Muscle of arm (tissue), 14 donors: Measurements from ENCODE around the gene ELP4. TPM values are rescaled to one million over a fixed set of nuclear protein-coding genes. Genes with fewer than 3 reads are reported as not detected.
A peak's percentile ranks its signal among the peaks of the same experiment; 100 is the strongest.
"Not testable (repeated sequence)": the region's sequence is repeated elsewhere in the genome, so short reads cannot be mapped to it uniquely, and the experiment has no call there.

ENCODE experiments used
- DNase-seq: peaks from one replicate; pipeline ENCODE4 v3.0.0-alpha.2; 2013
- long read RNA-seq, 11 donors: transcript quantifications; one replicate each; lab custom pipeline, GENCODE V29; 2026
- polyA plus RNA-seq, 12 donors: library from polyadenylated mRNA; unstranded; fragments of 120-200 nt; gene quantifications; one replicate each; pipeline ENCODE4 v1.2.1, GENCODE V29; 2013; ENCODE audit not compliant: insufficient read length in 12 of 12

The ELP4 gene, protein sequence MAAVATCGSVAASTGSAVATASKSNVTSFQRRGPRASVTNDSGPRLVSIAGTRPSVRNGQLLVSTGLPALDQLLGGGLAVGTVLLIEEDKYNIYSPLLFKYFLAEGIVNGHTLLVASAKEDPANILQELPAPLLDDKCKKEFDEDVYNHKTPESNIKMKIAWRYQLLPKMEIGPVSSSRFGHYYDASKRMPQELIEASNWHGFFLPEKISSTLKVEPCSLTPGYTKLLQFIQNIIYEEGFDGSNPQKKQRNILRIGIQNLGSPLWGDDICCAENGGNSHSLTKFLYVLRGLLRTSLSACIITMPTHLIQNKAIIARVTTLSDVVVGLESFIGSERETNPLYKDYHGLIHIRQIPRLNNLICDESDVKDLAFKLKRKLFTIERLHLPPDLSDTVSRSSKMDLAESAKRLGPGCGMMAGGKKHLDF
- polyA plus RNA-seq, result 10 to 100 TPM in 11 of 12 donors, not detected in 1; 14.5 to 21.7 (median 18.2) TPM
- long read RNA-seq, donor 1, full-length matches to known transcripts, result 7 of 7 reads
- long read RNA-seq, donor 1, partial matches to known transcripts, result 0 of 7 reads
- long read RNA-seq, donor 1, other reads (novel, unspliced or antisense), result 0 of 7 reads
- long read RNA-seq, donor 2, full-length matches to known transcripts, result 8 of 8 reads
- long read RNA-seq, donor 2, partial matches to known transcripts, result 0 of 8 reads
- long read RNA-seq, donor 2, other reads (novel, unspliced or antisense), result 0 of 8 reads
- long read RNA-seq, donor 3, full-length matches to known transcripts, result 4 of 4 reads
- long read RNA-seq, donor 3, partial matches to known transcripts, result 0 of 4 reads
- long read RNA-seq, donor 3, other reads (novel, unspliced or antisense), result 0 of 4 reads
- long read RNA-seq, donor 4, full-length matches to known transcripts, result 3 of 3 reads
- long read RNA-seq, donor 4, partial matches to known transcripts, result 0 of 3 reads
- long read RNA-seq, donor 4, other reads (novel, unspliced or antisense), result 0 of 3 reads
- long read RNA-seq, donor 5, result 0 reads
- long read RNA-seq, donor 6, full-length matches to known transcripts, result 3 of 3 reads
- long read RNA-seq, donor 6, partial matches to known transcripts, result 0 of 3 reads
- long read RNA-seq, donor 6, other reads (novel, unspliced or antisense), result 0 of 3 reads
- long read RNA-seq, donor 7, full-length matches to known transcripts, result 4 of 4 reads
- long read RNA-seq, donor 7, partial matches to known transcripts, result 0 of 4 reads
- long read RNA-seq, donor 7, other reads (novel, unspliced or antisense), result 0 of 4 reads
- long read RNA-seq, donor 8, full-length matches to known transcripts, result 7 of 7 reads
- long read RNA-seq, donor 8, partial matches to known transcripts, result 0 of 7 reads
- long read RNA-seq, donor 8, other reads (novel, unspliced or antisense), result 0 of 7 reads
- long read RNA-seq, donor 9, full-length matches to known transcripts, result 2 of 2 reads
- long read RNA-seq, donor 9, partial matches to known transcripts, result 0 of 2 reads
- long read RNA-seq, donor 9, other reads (novel, unspliced or antisense), result 0 of 2 reads
- long read RNA-seq, donor 10, full-length matches to known transcripts, result 5 of 5 reads
- long read RNA-seq, donor 10, partial matches to known transcripts, result 0 of 5 reads
- long read RNA-seq, donor 10, other reads (novel, unspliced or antisense), result 0 of 5 reads
- long read RNA-seq, donor 11, full-length matches to known transcripts, result 7 of 7 reads
- long read RNA-seq, donor 11, partial matches to known transcripts, result 0 of 7 reads
- long read RNA-seq, donor 11, other reads (novel, unspliced or antisense), result 0 of 7 reads

DNA sequence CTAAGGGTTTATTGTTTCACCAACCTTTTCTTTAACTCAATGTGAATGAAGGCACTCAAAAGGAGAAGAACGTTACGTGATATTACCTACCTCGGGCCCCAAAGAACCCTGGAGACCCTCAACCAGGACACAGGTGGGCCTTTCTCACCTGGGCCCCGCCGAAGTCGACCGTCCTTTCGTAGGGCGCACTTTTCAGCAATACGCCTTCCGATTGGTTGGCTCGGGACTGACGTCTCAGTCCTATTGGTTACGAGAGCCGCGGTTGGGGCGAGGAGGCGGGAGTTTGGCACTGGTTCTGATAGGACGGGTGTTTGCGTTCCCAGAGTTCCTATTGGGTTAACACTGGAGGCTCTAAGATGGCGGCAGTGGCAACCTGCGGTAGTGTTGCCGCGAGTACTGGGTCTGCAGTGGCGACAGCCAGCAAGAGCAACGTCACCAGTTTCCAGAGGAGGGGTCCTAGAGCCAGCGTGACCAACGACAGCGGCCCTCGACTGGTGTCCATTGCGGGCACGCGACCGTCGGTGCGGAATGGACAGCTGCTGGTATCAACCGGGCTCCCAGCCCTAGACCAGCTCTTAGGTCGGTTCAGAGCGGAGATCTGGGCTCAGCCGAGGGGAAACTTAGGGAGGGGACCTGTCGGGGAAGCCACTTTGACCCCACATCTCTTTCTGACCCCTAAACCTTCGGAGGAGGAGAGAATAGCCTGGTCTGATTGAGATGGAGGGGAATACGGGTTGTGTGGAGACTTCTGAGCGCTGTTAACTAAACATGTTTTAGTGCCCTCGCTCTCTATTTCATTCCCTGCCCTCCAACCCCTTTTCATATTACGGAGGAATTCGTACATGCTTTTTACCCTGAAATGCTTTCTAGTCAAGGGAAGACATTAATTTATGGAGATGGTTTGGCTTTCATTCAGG is at the start of gene ELP4, which contains the start of gene IMMP1L:
TSS of gene ELP4 (plus strand) at position 339 of the 917 bp plus-strand sequence. CDS start at position 357, 18 bp downstream.
TSS of gene IMMP1L (minus strand) at position 194 of the 917 bp plus-strand sequence. CDS start 46,346 bp downstream, outside the sequence.
- DNase-seq, result peak; percentile 98

DNA sequence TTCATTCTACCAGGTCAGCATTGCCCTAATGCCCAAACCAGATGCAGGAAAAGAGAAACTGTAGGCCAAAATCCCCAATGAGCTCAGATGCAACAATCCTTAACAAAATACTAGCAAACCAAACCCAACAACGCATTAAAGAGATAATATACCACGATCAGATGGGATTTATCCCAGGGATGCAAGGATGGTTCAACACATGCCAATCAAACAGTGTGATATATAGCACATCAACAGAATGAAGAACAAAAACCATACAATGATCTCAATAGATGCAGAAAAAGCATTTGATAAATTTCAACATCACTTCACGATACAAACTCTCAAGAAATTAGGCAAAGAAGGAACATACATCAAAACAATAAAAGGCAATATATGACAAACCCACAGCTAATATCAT is 45.1 kb upstream of the ELP4 start:
- DNase-seq, result no peak

DNA sequence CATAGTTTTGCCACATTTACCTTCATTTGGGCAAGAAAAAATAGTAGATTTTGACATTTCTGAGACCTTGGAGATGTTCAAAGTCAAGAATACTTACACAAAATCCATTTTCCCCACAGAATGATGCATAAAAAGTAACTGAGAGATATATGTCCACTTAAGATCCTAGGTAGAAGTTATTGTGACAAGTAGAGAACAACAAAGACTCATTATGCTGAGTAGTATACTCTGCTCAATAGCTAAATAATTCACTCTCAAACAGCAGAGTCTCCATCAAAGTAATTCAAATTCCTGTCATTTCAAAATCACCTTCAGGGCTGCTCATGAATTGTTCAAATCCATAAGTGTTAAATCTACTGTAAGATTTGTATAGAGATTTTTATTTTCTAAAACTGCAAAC is 35.5 kb upstream of the ELP4 start:
- DNase-seq, result no peak

DNA sequence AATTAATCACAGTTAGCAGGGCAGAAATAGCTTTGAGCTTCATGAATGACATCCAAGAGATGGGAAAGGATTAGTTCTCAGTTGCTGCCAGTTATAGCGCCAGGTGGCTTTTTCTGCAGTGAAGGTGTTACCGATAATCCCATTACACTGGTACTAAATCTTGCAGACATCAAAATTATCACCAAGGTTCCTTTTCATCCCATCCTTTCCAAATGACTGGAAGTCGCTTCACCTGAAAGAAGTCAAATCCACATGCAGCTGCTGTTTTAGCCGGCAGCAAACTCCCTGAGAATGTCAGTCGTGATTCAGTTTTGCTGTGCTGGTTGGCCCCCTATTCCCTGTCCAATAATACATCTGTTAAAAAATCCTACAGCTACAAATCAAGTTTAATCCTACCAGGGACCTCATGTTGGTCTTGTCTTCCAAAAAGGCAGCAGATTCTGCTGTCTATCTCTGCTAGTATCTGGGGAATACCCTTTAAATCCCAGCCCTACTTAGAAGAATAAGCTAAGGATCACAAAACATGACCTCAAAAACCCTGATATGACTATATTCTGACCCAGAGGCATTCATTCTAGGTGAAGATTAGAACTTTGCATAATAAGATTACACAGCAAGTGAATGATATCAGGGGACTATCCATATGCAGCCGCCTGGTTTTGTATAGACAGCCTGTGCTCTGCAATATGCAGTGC is 31.9 kb upstream of the ELP4 start:
- no peak for DNase-seq

DNA sequence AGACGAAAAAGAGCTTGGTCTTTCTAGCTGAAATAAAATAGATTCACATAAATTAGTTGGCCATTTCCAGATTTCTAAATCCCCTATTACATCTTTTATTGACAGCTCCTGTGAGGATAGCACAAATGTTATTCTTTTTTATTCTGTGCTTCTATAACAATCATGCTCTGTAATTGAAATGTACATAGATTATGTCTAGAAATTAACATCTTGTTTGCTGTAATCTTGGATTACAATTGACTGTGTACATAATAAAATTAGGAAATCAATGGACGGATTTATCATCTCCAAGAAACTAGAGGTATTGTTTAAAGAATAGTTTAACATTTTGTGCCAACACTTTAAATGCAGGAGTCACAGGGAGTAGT is 31.4 kb upstream of the ELP4 start:
- DNase-seq, result no peak

DNA sequence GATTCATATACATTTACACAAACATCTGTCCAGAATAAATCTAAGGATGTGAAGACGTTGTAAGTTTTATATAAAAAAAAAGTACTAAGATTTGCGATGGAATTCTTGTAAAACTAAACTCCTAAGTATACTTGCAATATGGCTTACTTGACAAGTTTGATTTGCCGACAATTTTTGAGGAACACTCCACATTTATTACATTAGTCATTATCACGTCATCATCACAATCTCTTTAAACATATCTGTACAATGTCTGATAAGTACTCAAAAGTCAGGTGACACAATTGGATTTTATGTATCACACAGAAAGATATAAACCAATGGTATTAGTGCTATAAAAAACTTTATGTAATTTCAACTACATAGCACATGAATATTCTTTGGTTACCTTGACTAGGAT is 30.5 kb upstream of the ELP4 start:
- no peak for DNase-seq

DNA sequence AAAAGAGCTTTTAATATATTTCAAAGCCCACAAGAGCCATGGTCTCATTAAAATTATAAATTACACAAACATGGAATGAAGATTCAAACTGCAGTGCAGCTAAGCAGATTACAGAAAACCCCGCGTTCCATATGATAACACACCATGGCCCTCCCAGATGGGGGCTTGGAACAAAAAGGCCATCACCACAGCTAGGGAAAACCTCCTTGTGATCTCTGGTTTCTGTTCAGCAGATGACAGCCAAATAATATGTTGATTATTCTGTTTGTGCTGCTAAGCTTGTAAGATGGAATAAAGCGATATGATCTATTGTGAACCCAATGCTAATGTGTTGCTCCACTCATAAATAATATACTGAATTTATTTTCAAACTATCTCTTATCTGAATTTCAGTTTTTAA is 28.6 kb upstream of the ELP4 start:
- DNase-seq, result no peak

DNA sequence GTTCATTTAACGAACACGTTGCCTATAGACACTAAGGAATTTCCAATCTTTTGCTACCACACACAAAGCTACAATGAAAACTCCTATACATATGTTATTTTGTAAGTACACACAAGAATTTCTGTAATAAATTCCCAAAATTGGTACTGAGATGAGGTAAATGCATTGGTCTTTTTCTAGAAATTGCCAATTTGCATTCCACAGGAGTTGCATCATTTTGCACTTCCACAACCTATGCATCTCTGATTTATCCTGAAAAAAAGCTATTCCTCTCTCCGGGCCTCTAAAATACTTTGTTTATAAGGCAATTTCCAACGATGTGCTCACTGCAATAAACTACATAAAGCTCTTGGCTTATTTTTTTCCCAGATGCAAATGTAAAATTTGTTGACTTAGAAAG is 25.1 kb upstream of the ELP4 start:
- no peak for DNase-seq

DNA sequence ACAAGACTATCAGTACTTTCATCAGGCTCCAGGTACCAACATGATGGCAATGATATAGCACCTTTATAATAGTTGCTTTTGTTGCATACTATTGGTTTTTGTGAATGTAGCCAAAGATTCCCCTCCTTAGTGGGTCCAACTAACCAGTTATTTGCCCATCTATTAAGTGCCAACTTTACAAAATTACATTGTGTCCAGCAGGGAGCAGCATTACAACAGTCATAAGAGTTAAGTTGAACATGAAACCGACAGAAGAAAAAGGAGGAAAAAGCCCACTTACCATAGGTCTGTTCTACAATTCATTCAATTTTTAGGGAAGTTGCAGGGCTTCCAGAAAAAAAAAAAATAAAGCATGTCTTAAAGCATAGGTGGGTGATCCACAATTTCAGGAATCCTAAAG is 21.7 kb upstream of the ELP4 start:
- peak; percentile 21 for DNase-seq

DNA sequence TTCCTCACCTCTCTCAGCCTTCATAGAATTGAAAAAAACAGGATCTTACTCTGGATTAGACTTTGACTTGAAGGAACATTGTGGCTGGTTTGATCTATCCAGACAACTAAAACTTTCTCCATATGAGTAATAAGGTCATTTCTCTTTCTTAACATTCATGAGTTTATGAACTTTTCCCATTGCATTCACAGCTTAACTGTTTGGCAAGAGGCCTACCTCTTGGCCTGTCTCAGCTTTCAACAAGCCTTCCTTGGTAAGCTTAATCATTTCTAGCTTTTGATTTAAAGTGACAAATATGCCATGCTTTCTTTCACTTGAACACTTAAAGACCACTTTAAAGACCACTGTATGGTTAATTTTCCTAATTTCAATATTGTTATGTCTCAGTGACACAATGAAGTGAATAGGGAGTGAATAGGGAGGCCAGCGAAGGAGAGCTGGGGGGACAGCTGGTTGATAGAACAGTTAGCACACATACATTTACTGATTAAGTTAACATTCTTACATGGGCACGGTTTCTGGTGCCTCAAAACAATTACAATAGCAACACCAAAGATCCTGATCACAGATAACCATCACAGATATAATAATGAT is 17.1 kb upstream of the ELP4 start:
- no peak for DNase-seq

DNA sequence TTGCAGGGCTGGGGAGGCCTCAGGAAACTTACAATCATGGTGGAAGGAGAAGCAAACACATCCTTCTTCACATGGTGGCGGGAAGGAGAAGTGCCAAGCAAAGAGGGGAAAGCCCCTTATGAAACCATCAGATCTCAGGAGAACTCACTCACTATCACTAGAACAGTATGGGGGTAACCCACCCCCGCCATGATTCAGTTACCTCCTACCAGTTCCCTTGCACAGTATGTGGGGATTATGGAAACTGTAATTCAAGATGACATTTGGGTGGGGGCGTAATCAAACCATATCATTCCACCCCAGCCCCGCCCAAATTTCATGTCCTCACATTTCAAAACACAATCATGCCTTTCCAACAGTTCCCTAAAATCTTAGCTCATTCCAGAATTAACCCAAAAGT is 16.3 kb upstream of the ELP4 start:
- DNase-seq, result no peak

DNA sequence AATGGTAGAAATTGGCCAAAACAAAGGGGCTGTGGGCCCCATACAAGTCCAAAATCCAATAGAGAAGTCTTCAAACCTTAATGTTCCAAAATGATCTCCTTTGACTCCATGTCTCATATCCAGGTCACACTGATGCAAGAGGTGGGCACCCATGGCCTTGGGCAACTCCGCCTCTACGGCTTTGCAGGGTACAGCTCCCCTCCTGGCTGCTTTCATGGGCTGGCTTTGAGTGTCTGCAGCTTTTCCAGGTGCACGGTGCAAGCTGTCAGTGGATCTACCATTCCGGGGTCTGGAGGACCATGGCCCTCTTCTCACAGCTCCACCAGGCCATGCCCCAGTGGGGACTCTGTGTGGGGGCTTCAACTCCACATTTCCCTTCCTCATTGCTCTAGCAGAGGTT is 15.8 kb upstream of the ELP4 start:
- DNase-seq, result not testable (repeated sequence)

DNA sequence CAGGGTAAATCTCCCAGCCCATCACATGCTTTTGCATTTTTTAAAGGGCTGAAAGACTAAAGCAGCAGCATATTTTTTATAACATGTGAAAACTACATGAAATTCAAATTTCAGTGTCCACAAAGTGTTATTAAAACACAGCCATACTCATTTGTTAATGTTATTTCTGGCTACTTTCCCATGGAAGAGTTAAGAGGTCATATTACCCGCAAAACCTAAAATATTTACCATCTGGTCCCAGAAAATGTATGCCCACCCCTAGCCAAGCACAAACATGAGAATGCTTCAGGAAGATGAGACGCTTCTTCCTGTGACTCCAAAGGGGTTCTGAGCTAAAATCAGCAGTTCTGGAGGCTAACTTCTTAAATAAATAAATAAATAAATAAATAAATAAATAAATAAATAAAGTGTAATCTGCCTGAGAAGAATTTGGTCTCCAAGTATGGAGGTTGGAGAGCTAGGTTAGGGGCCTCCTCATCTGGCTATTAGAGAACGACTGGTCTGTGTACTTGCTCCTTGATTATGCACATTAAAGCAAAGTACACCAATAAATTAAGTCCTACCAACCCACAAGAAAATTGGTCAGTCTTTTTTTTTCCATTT is 9.9 kb upstream of the ELP4 start:
- no peak for DNase-seq

DNA sequence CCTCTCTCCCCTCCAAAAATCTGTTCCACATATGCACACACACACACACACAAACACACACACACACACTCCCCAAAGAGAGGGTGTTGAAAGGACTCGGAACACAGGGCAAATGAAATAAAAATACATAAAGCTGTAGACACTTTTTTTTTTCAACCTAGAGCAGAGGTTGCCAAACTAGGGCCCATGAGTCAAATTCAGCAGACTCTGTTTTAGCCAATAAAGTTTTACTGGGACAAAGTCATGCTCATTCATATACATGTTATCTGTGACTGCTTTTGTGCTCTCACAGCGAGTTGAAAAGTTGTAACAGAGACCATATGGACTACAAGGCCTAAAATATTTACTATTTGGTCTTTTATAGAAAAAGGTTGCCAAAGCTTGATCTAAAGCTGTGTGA is 9.0 kb upstream of the ELP4 start:
- no peak for DNase-seq

DNA sequence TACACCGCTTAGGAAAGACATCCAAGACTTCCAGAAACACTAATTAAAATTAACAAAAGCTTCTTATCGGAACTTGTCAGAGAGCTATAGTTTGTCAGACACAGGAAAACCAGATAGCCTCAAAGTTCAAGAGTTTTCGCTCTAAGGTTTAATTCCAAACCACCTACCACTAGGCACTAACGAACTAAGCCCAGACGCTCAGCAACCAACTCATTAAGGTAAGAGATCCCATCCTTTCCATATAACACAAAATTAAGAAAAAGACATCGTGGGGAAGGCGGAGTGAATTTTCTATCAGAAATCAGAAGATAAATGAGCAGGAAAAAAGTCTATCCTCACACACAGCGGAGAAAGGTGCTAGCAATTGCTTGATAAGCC is 527 bp upstream of the ELP4 start:
- no peak for DNase-seq

DNA sequence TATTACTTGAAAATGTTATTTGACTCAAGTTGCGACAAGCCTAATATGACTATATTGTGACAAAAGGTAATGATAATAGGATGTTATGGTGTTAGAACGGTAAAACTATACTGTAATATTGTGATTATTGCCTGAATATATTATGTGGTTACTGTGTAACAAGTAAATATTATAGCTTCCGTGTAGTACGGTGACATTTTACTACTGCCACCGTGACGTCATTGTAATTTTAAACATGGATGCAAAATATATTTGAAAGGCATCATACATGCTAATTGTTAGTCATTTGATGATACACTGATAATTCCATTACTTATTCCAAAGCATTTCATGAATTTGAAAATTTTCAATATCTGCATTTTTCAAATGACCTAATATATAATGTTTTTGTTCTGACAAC is 2.5 kb downstream of the ELP4 start:
- DNase-seq, result no peak

DNA sequence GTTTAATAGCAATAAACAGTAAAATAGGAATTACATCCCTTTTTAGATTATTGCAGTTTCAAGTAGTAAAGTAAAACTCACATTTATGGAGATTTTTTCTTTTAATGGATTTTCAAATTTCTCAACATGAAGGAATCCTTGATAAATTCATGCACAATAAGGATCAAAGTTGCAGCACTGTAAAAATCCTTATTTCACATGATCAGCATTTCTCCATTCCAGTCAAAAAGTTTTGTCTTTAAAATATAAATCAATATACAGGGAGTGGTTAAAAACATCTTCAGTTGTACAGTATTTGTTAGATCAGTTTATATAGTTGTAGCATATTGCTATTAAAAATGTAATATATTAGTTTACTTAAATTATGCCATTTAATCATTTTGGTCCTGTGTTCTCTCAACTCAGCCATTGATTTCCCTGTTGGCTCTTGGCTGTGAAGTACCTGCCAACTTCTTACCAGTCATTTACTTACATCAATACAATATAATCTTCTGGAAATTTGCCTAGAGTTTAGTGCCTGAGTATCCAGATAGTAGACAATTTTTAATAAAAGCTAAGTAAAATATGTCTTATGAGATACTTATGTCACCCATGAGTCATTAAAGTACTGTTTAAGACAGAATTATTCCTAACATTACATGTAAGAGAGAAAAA is 12.1 kb downstream of the ELP4 start:
- no peak for DNase-seq

DNA sequence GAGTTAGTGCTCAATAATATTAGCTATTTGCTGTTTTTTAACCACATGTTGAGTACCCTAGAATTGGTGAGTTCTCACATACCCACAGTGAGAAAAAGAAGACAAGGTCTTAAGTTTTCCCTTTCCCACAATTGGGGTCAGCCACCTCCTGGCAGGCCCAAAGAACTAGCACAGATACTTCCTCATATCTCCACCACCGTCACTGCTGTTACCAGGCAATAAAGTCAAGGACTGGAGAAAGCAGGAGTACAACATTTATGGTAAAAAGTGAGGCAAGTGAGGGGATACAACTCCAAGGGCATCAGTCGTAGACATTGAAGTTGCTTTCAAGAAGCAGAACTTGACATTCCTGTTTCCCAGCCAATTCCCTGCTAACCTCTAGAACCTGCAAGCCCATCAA is 19.6 kb downstream of the ELP4 start:
- no peak for DNase-seq
